ENCODE measurements around the gene ZNF710. TPM values are rescaled to one million over a fixed set of nuclear protein-coding genes. Genes with fewer than 3 reads are reported as not detected.
"Not testable (repeated sequence)": the region's sequence is repeated elsewhere in the genome, so short reads cannot be mapped to it uniquely, and the experiment has no call there.

ZNF710 gene
- total RNA-seq, 4 donors from 2014 or later = 8.9 to 17.2 (median 11.5) TPM

DNA sequence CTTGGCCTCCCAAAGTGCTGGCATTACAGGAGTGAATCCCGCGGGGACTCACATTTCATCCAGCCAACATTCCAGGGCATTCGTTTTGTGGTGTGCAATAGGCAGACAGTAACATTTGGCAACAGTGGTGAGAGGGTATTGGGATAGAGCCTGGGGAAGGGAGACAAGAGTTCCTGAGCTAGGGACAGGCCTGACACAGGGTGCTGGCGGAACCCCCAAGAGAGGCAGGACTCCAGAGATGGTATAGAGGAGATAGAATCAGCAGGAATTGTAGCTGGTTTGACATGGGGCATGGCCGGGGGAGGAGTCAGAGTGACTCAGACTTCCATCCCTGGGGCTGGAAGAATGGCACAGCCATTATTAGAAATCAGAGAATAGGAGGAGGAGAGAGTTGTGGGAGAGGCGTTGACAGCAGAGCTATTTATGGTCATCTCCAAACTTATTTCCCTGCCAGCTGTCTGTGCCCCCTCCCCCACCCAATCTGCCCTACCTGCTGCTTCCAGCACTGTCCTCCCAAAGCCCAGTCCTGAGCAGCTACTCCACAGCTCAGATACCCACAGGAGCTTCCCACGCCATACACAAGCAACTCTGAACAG lies 105.5 kb downstream of the ZNF710 start:
- intact Hi-C loops (cut with DNase I) = no loop called here
- TF ChIP-seq, protein P1, sequence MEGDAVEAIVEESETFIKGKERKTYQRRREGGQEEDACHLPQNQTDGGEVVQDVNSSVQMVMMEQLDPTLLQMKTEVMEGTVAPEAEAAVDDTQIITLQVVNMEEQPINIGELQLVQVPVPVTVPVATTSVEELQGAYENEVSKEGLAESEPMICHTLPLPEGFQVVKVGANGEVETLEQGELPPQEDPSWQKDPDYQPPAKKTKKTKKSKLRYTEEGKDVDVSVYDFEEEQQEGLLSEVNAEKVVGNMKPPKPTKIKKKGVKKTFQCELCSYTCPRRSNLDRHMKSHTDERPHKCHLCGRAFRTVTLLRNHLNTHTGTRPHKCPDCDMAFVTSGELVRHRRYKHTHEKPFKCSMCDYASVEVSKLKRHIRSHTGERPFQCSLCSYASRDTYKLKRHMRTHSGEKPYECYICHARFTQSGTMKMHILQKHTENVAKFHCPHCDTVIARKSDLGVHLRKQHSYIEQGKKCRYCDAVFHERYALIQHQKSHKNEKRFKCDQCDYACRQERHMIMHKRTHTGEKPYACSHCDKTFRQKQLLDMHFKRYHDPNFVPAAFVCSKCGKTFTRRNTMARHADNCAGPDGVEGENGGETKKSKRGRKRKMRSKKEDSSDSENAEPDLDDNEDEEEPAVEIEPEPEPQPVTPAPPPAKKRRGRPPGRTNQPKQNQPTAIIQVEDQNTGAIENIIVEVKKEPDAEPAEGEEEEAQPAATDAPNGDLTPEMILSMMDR (IDR thresholded peaks at IDR 0.05) = no peak
- TF ChIP-seq POLR2A (IDR thresholded peaks at IDR 0.05) = no peak
- H3K4me3 ChIP-seq (replicated peaks in 1 of 3) = no peak overlapping the region
- H3K4me1 ChIP-seq = peaks cover 14 to 21% of the 10 kb centered on the region in 2 donors
- H3K27ac ChIP-seq = no peak overlapping the region
- 63 to 82% methylated on average over 7 of the region's 7 CpGs for WGBS, 2 donors
- no peaks in the 10 kb centered on the region for H3K9me3 ChIP-seq
- DNase-seq = no peak
- no peaks in the 10 kb centered on the region for H3K27me3 ChIP-seq
- H3K36me3 ChIP-seq = no peaks in the 10 kb centered on the region

DNA sequence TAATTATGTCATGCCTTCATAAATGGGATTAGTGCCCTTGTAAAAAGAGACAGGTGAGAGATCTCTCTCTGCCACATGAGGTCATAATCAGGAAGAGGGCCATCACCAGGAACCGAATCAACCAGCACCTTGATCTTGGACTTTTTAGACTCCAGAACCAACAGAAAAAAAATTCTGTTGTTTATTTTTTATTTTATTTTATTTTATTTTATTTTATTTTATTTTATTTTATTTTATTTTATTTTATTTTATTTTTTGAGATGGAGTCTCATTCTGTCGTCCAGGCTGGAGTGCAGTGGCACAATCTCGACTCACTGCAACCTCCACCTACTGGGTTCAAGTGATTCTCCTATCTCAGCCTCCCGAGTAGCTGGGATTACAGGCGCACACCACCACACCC lies 106.9 kb downstream of the ZNF710 start:
- H3K27ac ChIP-seq; H3K9me3 ChIP-seq; H3K27me3 ChIP-seq; DNase-seq; intact Hi-C loops (cut with DNase I); H3K36me3 ChIP-seq; H3K4me3 ChIP-seq (replicated peaks in 1 of 3): not testable (repeated sequence)
- 80 to 95% methylated on average over 5 of the region's 5 CpGs for WGBS, 2 donors
- H3K4me1 ChIP-seq = peaks cover 14 to 17% of the 10 kb centered on the region in 2 donors

DNA sequence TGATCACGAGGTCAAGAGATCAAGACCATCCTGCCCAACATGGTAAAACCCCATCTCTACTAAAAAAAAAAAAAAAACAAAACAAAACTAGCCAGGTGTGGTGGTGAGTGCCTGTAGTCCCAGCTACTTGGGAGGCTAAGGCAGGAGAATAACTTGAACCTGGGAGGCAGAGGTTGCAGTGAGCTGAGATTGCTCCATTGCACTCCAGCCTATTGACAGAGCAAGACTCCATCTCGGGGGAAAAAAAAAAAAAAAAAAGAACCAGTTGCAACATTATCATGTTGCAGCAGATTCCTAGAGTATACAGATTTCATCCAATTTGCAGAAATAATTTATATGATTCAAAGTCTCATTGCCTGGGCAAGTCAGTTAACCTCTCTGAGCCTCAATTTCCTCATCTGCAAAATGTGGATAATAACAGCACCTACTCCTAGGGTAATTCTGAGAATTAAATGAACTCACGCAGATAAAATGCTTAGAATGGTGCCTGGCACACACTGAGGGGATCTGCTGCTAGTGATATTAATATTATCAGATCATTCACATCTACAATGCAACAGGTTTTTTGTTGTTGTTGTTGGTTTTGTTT lies 108.1 kb downstream of the ZNF710 start:
- H3K4me1 ChIP-seq; H3K9me3 ChIP-seq; DNase-seq; H3K27ac ChIP-seq; H3K4me3 ChIP-seq (replicated peaks in 1 of 3); H3K36me3 ChIP-seq; intact Hi-C loops (cut with DNase I); H3K27me3 ChIP-seq: not testable (repeated sequence)
- WGBS, 2 donors = 83 to 85% methylated on average over 3 of the region's 3 CpGs

DNA sequence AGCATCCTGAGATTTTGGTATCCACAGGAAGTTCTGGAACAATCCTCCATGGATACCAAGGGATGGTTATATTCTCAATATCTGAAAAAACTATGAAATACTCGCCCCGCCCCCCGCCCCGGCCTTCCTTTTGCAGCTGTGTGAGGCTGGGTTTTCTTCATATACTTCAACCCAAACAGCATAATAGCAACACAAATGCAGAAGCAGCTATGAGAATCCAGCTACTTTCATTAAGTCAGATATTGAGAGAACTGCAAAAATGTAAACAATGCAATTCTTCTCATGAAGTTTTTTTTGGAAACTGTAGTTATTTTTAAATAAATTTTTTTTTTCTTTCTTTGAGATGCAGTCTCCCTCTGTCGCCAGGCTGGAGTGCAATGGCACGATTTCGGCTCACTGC lies 112.0 kb downstream of the ZNF710 start:
- no peaks in the 10 kb centered on the region for H3K36me3 ChIP-seq
- H3K27ac ChIP-seq = no peak overlapping the region
- H3K9me3 ChIP-seq = no peaks in the 10 kb centered on the region
- 68 to 70% methylated on average over 7 of the region's 7 CpGs for WGBS, 2 donors
- no peaks in the 10 kb centered on the region for H3K27me3 ChIP-seq
- H3K4me3 ChIP-seq (replicated peaks in 1 of 3) = no peak overlapping the region
- intact Hi-C loops (cut with DNase I) = no loop called here
- no peak for TF ChIP-seq POLR2A (IDR thresholded peaks at IDR 0.05)
- TF ChIP-seq, protein P1 (IDR thresholded peaks at IDR 0.05) = no peak
- DNase-seq = no peak
- H3K4me1 ChIP-seq = no peaks in the 10 kb centered on the region

DNA sequence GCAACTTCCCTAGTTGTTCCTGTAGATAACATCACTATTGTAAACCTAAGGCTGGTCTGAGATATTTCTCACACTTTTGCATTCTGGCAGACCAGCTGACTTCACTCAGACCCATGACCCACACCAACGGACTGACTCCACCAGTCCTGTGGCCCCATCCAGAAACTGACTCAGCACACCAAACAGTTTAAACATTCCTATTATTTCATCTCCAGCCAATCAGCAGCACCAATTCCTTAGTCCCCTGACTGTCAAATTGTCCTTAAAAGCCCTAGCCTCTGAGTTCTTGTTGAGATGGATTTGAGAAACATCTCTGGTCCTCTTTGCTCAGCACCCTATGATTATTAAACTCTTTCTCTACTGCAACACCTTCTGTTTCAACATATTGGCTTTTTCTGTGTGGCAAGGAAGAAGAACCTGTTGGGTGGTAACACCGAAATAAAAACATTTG lies 113.4 kb downstream of the ZNF710 start:
- TF ChIP-seq POLR2A (IDR thresholded peaks at IDR 0.05) = no peak
- TF ChIP-seq, protein P1 (IDR thresholded peaks at IDR 0.05) = no peak
- Histone ChIP-seq H3K36me3 (no peaks in the 10 kb centered on the region), H3K4me3 (replicated peaks in 1 of 3) (no peak overlapping the region), H3K4me1 (no peaks in the 10 kb centered on the region), H3K27me3 (no peaks in the 10 kb centered on the region), H3K9me3 (no peaks in the 10 kb centered on the region), H3K27ac (no peak overlapping the region)
- intact Hi-C loops (cut with DNase I) = no loop called here
- DNase-seq = no peak
- WGBS, 2 donors = 78 to 90% methylated on average over 2 of the region's 2 CpGs

DNA sequence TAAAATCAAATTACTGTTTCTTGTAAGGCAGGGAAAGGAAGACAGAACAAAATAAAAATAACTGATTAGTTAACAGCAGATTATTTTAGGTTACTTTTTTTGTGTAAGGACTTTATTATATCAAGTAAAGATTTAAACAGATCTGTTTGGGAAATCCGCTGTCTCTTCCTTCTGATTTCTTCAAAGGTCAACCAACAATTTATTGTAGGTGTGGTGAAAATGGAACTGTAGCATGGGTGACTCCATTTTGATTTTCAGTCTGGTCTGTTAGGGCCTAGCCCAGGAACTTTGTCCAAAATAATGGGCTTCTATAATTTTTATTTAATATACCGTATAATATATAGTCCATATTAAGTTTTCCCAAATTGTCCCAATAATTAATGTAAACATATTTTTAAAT lies 114.7 kb downstream of the ZNF710 start:
- Histone ChIP-seq H3K27ac (no peak overlapping the region), H3K4me1 (no peaks in the 10 kb centered on the region), H3K9me3 (no peaks in the 10 kb centered on the region), H3K36me3 (no peaks in the 10 kb centered on the region), H3K4me3 (replicated peaks in 1 of 3) (no peak overlapping the region), H3K27me3 (no peaks in the 10 kb centered on the region)
- 96 to 98% methylated on average over 2 of the region's 2 CpGs for WGBS, 2 donors
- TF ChIP-seq, protein P1 (IDR thresholded peaks at IDR 0.05) = no peak
- TF ChIP-seq POLR2A (IDR thresholded peaks at IDR 0.05) = no peak
- no peak for DNase-seq
- intact Hi-C loops (cut with DNase I) = no loop called here
